ENCODE data around the gene BLACAT1. TPM values are rescaled to one million over a fixed set of nuclear protein-coding genes. Genes with fewer than 3 reads are reported as not detected.

The BLACAT1 gene
- total RNA-seq, 1 donor from 2014 or later: 0.31 TPM

DNA sequence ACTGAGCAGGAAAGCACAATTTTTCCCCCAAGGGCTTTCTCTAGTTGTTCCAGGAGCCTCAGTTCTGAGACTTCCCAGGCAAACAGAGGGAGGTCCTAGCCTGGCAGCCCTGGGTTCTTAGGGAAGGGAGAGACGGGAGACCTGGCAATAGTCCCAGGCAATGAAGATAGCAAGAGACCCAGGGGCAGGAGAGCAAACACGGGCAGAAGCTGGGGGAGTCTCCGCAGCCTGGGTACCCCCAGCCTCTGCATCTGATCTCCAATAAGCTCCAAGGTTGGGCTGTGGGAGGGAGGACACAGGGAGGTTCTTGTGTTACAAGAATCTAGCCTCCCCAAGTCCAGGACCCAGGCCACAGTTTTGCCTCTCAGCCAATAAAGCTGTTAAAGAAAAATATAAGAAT lies 2.4 kb downstream of the BLACAT1 start:
- DNase-seq: no peak

- no peak for DNase-seq
These were observed 2.9 kb downstream of the BLACAT1 start for GRCh38 chr1:205452933-205453332.

DNA sequence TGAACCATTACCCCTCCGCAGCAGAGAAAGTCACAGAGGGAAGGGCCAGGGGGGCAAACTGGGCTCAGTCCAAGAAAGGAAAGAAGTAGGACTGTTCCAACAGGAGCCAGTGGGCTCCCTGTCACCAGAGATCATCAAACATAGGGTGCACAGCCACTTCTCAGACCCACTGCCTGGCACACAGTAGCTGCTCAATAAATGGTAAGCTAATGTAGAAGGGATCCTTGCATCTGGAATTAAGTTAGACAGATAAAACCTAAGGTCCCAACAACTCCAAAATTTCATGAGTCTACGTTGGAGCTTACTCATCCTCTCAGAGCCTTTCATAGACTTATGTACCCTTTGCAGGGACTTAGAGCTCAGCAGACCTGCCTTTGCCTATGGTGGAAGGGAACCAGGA lies 3.5 kb downstream of the BLACAT1 start:
- no peak for DNase-seq

DNA sequence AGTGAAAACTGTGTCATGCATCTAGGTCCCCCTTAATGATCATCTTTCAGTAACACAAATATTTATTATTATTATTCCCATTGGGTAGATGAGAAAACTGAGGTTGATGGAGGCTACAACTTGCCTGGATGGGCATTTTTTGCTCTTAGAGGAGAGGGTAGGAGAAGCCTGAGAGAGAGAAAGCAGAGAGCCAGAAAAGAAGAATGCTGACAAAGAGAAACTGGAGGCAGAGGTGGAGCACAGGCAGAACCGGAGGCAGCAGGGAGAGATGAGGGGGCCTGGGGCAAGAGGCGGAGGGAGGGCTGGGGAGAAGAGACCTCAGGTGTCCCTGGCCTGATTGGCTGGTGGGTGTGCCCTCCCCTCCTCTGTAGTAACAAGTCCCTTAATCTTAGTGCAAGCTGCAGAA lies 4.1 kb downstream of the BLACAT1 start:
- no peak for DNase-seq

DNA sequence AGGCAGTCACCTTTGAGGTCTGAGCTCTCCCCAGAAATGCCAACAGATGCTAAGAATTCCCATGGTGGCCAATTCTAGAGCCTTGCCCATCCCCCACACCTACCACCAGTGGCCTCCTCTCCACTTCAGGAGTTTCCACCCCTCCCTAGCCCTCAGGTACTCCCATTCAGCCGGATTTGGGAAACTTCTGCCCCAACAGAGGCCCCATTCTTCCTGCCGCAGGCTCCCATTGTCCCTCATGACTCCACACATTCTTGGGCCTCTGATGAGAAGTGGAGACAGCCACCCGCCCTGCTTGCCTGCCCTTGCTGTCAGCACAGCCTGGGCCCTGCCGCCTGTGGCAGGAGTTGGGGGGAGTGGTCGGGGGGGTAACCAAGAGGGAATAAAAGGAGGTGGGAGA lies 4.6 kb downstream of the BLACAT1 start:
- DNase-seq: no peak

GRCh38 chr1:205450448-205450847 lies 5.4 kb downstream of the BLACAT1 start:
- no peak for DNase-seq

DNA sequence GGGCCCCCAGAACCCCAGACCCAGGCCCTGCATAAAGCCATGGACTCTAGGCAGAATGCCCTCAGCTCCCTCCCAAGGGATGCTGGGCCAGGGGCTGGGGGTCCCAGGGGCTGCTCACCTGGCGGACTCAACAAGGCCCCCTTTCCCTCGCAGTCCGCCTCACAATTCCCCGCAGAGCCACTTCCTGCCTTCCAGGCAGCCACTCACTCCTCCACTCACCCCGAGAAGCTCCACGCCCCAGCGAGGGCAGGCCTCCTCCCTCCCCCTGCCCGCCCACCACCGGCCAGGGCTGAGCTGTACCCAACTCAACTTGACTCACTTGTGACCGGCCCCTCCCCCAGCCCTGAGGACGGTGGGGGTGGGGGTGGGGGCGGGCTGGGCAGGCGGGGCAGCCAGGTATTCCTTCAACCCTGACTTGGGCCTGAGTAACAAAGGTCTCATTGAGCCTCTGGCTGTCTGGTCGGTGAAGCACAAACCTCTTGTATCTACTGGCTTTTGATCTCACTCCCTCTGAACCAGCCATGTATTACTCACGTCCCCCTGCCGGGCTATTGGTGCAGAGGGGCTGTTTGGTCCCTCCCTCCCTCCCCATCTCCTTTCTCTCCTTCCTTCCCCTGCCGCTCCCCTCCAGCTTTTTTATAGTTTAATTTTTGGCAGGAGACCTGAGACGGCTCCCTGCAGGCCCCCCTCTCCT lies 5.9 kb downstream of the BLACAT1 start:
- peak; percentile 47 for DNase-seq

DNA sequence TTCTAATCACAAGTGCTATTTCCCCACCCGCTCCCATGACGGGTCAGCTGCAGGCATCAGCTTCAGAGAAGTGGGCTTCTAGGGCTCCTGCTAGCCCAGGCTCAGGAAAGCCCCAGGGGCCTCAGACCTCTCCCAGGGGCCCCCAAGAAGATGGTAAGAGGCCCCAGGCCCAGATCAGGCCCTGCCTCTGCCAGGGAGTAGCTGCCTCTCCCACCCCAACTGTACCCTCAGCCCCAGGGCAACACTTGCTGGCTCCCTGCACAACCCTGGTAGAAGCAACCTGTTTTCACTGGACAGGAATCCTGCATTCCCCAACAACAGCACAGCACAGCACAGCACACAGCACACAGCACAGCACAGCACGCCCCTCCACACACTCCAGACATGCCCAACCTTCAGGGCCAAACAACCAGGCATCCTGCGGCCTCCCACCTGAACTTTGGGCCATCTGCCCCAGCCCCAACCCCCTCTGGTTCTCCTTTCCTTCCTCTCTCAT lies 6.5 kb downstream of the BLACAT1 start:
- no peak for DNase-seq

DNA sequence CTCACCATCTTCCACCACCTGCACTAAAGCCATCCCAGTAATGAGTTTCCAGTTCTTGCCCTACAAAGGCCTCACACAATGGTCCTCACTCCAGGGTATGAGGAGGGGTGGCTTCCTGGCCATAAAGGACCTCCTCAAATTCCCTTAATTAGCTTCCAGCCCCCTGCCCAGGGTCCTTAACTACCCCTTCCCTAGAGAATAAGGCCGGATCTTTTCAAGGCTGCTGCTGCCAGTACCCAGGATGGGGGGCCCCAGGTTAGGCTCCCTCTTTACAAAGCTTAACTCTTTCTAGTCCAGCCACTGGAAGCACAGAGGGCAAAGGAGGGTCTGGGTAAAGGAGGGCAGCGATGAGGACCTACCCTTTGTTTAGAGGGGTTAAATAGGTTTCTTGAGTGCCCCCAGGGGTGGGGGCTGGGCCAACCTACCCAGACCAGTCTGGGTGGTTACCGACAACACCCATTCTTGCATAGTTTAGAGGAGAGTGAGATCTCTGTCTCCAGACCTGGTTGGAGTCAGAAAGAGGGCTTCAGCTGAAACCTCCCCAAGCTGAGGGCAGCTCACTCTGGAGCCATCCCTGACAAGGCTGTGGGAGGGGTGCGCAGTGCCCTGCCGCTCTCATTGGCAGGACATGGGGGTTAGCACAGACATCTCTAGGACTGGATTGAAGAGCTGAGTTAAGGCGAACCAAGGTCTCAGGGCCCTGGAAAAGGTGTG lies 7.1 kb downstream of the BLACAT1 start:
- DNase-seq: no peak

GRCh38 chr1:205447457-205448341 lies 8.1 kb downstream of the BLACAT1 start:
- DNase-seq: no peak

- no peak for DNase-seq
These were observed 9.0 kb downstream of the BLACAT1 start for GRCh38 chr1:205446828-205447227.

DNA sequence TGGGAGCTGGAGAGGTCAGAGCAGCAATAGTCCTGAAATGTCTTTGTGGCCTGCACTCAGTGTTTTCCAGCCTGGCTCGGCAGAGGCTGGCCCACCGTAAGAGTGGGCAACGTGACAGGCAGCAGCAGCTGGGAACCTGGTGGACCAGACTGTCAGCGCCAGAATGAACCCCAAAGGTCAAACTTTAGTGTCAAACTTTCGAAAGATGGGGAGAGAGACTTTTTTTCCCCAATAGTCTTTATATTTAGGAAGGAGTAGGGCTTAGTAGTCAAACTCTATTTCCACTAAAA lies 10.3 kb downstream of the BLACAT1 start:
- DNase-seq: peak; percentile 53

GRCh38 chr1:205444931-205445645 lies 10.8 kb downstream of the BLACAT1 start:
- DNase-seq: peak; percentile 94

DNA sequence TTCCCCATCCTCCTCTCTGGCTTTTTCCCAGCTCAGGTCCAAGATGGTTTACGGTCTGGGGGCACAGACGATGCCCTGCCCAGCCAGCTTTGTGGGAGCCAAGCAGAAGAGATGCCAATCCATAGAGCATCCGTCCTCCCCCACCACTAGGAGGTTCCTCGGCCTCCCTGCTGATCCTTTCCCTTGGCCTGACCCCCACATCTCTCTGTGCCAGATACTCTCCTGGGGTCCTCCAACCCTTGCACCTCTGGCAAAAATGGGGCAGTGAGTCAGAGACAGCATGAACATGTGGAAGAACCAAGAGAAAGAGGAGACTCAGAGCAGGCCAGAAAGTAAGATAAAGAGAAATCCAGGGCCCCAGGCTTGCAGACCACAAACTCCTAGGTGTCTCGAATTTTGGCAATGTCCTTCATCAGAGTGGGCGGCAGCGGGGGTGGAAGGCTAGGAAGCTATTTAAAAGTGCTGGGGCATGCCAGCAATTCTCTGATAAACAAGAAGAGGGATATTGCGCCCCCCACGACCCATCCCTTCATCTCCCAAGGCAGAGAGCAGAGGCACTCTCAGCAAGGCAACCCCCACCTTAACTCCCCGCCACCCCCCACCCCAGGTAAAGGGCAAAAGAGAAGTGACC lies 11.4 kb downstream of the BLACAT1 start:
- DNase-seq: no peak

- no peak for DNase-seq
These were observed 12.1 kb downstream of the BLACAT1 start for GRCh38 chr1:205443585-205444299.

- no peak for DNase-seq
These were observed 13.7 kb downstream of the BLACAT1 start for GRCh38 chr1:205442051-205442725.

GRCh38 chr1:205441716-205442050 lies 14.2 kb downstream of the BLACAT1 start:
- DNase-seq: no peak

GRCh38 chr1:205441318-205441633 lies 14.6 kb downstream of the BLACAT1 start:
- no peak for DNase-seq

- DNase-seq: peak; percentile 79
These were observed 15.1 kb downstream of the BLACAT1 start for GRCh38 chr1:205440476-205441317.

- no peak for DNase-seq
These were observed 15.7 kb downstream of the BLACAT1 start for GRCh38 chr1:205440121-205440475.
